ENCODE data around the gene PLAC8. TPM values are rescaled to one million over a fixed set of nuclear protein-coding genes. Genes with fewer than 3 reads are reported as not detected.
"Not testable (repeated sequence)": the region's sequence is repeated elsewhere in the genome, so short reads cannot be mapped to it uniquely, and the experiment has no call there.

Gene PLAC8
- total RNA-seq, 1 donor from 2014 or later = 0.21 TPM

DNA sequence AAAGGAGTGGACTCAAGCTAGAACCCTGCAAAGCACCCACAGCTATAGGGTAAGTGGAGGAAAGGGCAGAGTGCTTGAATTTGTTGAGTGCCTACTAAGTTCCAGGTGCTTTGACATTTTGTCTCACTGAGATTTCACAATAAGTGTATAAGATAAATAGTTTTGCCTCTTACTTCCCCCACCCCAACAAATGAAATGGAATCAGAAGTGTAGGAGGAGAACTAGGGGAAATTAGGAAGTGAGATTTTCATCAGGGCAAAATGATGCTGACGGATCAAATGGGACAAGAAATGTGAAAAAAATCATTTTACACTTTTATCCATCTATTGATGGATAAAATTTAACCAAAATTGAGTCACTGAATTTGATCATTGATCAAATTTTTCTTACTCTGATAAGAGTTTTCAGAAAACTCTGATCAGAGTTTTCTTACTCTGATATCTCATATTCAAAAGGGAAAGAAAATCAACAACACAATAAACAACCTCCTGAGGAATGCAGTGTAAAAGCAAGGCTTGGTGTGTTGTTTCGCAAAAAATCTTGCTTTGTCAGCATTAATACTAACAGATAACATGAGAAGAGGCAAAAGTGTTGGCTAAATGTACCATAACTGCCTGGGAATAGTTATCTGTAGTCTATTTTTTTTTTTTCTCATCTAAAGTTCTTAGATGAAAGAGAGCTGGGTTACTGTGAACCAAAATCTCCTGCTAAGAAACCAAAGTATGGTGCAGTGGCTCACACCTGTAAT, 24.9 kb downstream of the PLAC8 start:
- Histone ChIP-seq H3K27me3 (ENCODE audit: control insufficient read depth, insufficient read depth, low read length) (no peaks in the 10 kb centered on the region), H3K36me3 (ENCODE audit: control insufficient read depth, insufficient read depth, low read length) (no peaks in the 10 kb centered on the region), H3K4me3 (ENCODE audit: low read depth, low read length) (no peak overlapping the region)
- TF ChIP-seq CTCF (IDR thresholded peaks at IDR 0.05; ENCODE audit: insufficient read depth, low read length, poor library complexity, severe bottlenecking) = no peak
- DNase-seq (ENCODE audit: low read depth) = no peak

GRCh38 chr4:83084956-83085355, 29.6 kb downstream of the PLAC8 start:
- H3K4me3 ChIP-seq (ENCODE audit: low read depth, low read length); DNase-seq (ENCODE audit: low read depth); H3K36me3 ChIP-seq (ENCODE audit: control insufficient read depth, insufficient read depth, low read length): not testable (repeated sequence)

DNA sequence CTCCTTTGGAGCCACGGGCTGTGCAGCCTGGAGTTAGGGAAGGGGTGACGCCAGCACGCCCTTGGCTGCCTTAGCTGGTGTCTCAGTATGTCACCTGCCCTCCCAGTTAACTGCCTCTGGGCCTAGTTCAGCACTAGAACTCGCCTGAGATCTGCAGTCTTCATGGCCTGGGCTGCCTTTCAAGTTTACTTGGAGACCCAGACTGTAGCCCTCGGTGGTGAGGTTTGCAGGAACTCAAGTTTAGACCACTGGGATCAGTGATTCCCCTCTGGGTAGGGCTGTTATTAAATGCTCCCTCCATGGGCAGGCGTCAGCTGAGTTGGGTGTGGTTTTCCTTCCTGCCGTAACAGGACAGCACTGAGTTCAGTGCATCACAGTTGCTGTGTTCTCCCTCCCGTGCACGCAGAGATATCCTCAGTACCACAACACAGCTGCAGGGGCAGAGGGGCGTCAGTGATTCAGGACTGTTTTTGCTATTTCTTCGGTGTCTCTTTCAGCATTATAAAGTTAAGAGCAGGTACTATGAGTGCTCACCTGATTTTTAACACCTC, 30.5 kb downstream of the PLAC8 start:
- DNase-seq (ENCODE audit: low read depth) = no peak
- no peak for TF ChIP-seq CTCF (IDR thresholded peaks at IDR 0.05; ENCODE audit: insufficient read depth, low read length, poor library complexity, severe bottlenecking)
- Histone ChIP-seq H3K27me3 (ENCODE audit: control insufficient read depth, insufficient read depth, low read length) (no peaks in the 10 kb centered on the region), H3K4me3 (ENCODE audit: low read depth, low read length) (no peak overlapping the region), H3K36me3 (ENCODE audit: control insufficient read depth, insufficient read depth, low read length) (no peaks in the 10 kb centered on the region)

More at GRCh38 chr4:83084956-83085355, 29.6 kb downstream of the PLAC8 start:
- H3K27me3 ChIP-seq (ENCODE audit: control insufficient read depth, insufficient read depth, low read length) = not testable (repeated sequence)

DNA sequence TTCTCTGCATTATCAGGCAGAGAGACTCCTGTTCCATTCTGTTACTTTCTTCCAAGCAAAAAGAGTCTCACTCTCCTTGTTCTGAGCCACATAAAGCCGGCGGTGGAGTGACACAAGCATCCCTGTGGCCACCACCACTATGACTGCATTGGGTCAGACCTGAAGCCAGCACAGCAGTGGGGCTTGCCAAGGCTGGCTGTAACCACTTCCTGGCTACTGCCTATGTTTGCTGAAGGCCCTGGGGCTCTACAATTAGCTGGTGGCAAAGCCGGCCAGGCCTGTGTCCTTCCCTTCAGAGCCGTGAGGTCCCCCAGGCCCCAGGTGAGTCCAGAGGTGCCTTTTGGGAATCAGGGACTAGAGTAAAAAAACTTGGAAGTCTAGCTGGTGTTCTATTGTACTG, 31.8 kb downstream of the PLAC8 start:
- no peaks in the 10 kb centered on the region for H3K27me3 ChIP-seq (ENCODE audit: control insufficient read depth, insufficient read depth, low read length)
- H3K4me3 ChIP-seq (ENCODE audit: low read depth, low read length) = no peak overlapping the region
- no peak for DNase-seq (ENCODE audit: low read depth)
- no peak for TF ChIP-seq CTCF (IDR thresholded peaks at IDR 0.05; ENCODE audit: insufficient read depth, low read length, poor library complexity, severe bottlenecking)
- H3K36me3 ChIP-seq (ENCODE audit: control insufficient read depth, insufficient read depth, low read length) = no peaks in the 10 kb centered on the region

- no peak for TF ChIP-seq CTCF (IDR thresholded peaks at IDR 0.05; ENCODE audit: insufficient read depth, low read length, poor library complexity, severe bottlenecking)
- Histone ChIP-seq H3K27me3 (ENCODE audit: control insufficient read depth, insufficient read depth, low read length) (no peaks in the 10 kb centered on the region), H3K4me3 (ENCODE audit: low read depth, low read length) (no peak overlapping the region), H3K36me3 (ENCODE audit: control insufficient read depth, insufficient read depth, low read length) (no peaks in the 10 kb centered on the region)
- DNase-seq (ENCODE audit: low read depth) = no peak
Measured at GRCh38 chr4:83080561-83080960, 34.0 kb downstream of the PLAC8 start.

- no peak overlapping the region for H3K4me3 ChIP-seq (ENCODE audit: low read depth, low read length)
- TF ChIP-seq CTCF (IDR thresholded peaks at IDR 0.05; ENCODE audit: insufficient read depth, low read length, poor library complexity, severe bottlenecking) = no peak
- H3K27me3 ChIP-seq (ENCODE audit: control insufficient read depth, insufficient read depth, low read length) = no peaks in the 10 kb centered on the region
- H3K36me3 ChIP-seq (ENCODE audit: control insufficient read depth, insufficient read depth, low read length) = no peaks in the 10 kb centered on the region
- peak; percentile 18 for DNase-seq (ENCODE audit: low read depth)
Measured at GRCh38 chr4:83075311-83076095, 39.0 kb downstream of the PLAC8 start.

DNA sequence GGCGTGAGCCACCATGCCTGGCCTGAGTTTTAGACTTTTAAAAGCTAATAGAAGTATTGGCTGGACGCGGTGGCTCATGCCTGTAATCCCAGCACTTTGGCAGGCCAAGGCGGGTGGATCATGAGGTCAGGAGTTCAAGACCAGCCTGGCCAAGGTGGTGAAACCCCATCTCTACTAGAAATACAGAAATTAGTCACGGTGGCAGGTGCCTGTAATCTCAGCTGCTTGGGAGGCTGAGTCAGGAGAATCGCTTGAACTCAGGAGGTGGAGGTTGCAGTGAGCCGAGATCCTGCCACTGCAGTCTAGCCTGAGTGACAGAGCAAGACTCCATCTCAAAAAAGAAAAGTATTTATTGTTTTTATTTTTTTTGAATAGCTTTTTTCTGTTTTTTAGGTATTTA, 39.7 kb downstream of the PLAC8 start:
- not testable (repeated sequence) for H3K36me3 ChIP-seq (ENCODE audit: control insufficient read depth, insufficient read depth, low read length); H3K27me3 ChIP-seq (ENCODE audit: control insufficient read depth, insufficient read depth, low read length); DNase-seq (ENCODE audit: low read depth); H3K4me3 ChIP-seq (ENCODE audit: low read depth, low read length)
